Measurements from ENCODE around the gene LSM3.

DNA sequence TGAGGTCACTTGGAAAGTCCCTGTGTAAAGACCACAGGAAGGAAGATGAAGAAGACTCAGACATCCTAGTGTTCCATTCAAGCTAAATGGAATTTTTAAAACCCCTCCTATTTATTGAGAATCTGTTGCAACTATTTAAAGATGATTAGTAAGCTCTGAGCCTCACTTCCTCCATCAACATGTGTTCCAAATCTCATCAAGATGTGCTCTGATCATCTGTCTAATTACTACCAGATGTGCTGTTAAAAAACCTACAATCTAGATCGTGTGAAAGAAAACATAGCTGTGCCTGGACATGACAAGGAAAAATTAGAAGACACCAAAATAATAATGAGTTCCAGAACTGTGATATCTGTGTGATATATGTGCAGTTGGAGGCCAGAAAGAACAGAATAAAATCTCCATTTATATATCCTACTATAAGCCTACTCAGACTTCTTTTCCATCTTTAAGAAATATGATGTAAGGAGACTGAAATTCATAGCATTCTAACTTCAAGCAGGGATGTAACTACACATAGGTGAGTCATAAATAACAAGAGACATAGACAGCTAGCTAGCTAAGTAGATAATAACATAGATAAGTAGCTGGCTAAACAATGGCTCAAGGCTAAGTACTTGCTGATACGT is 8.0 kb upstream of the LSM3 start:
- TF ChIP-seq CTCF (IDR thresholded peaks at IDR 0.05; ENCODE audit: low read length) (no peak), EZH2 (optimal IDR thresholded peaks at IDR 0.05; ENCODE audit: low read depth, low read length) (no peak), EZH2phosphoT487 (IDR thresholded peaks at IDR 0.05; ENCODE audit: low read length) (no peak)
